Prostate gland (tissue), 2 donors: ENCODE results near the gene SHOC2. TPM values are rescaled to one million over a fixed set of nuclear protein-coding genes. Genes with fewer than 3 reads are reported as not detected.

Experiments
- DNase-seq: peaks from one replicate; pipeline ENCODE4 v3.0.0-alpha.2; 2019; ENCODE audit warnings: low spot score
- H3K27ac ChIP-seq, 2 donors: fragments of 200-600 bp; sonication (generic); 2 replicates each; pipeline ENCODE4 v1.5.1; 2017 to 2019
- H3K27me3 ChIP-seq: fragments of 200-600 bp; sonication (generic); replicated peaks from 2 replicates; pipeline ENCODE4 v1.5.1; 2019; ENCODE audit not compliant: insufficient read depth
- H3K36me3 ChIP-seq, 2 donors: fragments of 200-600 bp; sonication (generic); 1 replicate in 1 of 2; 2 replicates in 1 of 2; pipeline versions ENCODE4 v1.5.1 to v1.8.1; 2017 to 2019
- H3K4me1 ChIP-seq: fragments of 200-600 bp; sonication (generic); replicated peaks from 2 replicates; pipeline ENCODE4 v1.5.1; 2019
- H3K4me3 ChIP-seq, 2 donors: fragments of 200-600 bp; sonication (generic); 2 replicates each; pipeline ENCODE4 v1.5.1; 2017 to 2019
- H3K9me3 ChIP-seq: fragments of 200-600 bp; sonication (generic); 2 replicates; pipeline ENCODE4 v1.5.1; 2017
- POLR2A ChIP-seq: fragments of 450-650 bp; IDR thresholded peaks from one replicate; pipeline ENCODE4 v1.6.1; 2016; ENCODE audit warnings: antibody characterized with exemption, mild to moderate bottlenecking
- POLR2AphosphoS5 ChIP-seq: sonication (generic); formaldehyde crosslinking; IDR thresholded peaks from one replicate; pipeline ENCODE4 v1.6.1; 2017; ENCODE audit warnings: antibody characterized with exemption
- WGBS: methylation state at CpG from one replicate; pipeline ENCODE4 v1.1.5; 2018; 5-methylcytosine and 5-hydroxymethylcytosine counted together
- intact Hi-C: fragments of 100-400 bp; cut with DNase I; formaldehyde crosslinking; loops from one replicate; pipeline ENCODE4 v1.14.2; 2022
- microRNA counts, 2 donors: library from miRNA; unstranded; fragments of <30 nt; microRNA quantifications; one replicate each; lab custom pipeline; 2016 to 2017
- microRNA-seq: library from miRNA; unstranded; fragments of <30 nt; microRNA quantifications from one replicate; pipeline ENCODE4, GENCODE V29; 2016
- small RNA-seq, 2 donors: library from RNA; depleted of rRNA; stranded (forward); fragments of <200 nt; gene quantifications; one replicate each; pipeline ENCODE3, GENCODE V24; 2016
- total RNA-seq, 2 donors: library from RNA; depleted of rRNA; stranded (reverse); fragments of >200 nt; gene quantifications; one replicate each; pipeline ENCODE4 v1.1.0, GENCODE V29; 2016
- TF ChIP-seq, protein P1 (sequence below), 4 experiments: fragments of 200-600 bp in 2 of 4; fragments of 450-650 bp in 2 of 4; sonication (generic) in 2 of 4; IDR thresholded peaks; 1 replicate in 3 of 4; 2 replicates in 1 of 4; pipeline ENCODE4 v1.5.1; 2016 to 2019; ENCODE audit warnings: antibody characterized with exemption in 4 of 4, mild to moderate bottlenecking in 2 of 4, moderate library complexity in 2 of 4

The SHOC2 gene
- total RNA-seq, 2 donors from 2014 or later, result 31.3 to 56.1 TPM

DNA sequence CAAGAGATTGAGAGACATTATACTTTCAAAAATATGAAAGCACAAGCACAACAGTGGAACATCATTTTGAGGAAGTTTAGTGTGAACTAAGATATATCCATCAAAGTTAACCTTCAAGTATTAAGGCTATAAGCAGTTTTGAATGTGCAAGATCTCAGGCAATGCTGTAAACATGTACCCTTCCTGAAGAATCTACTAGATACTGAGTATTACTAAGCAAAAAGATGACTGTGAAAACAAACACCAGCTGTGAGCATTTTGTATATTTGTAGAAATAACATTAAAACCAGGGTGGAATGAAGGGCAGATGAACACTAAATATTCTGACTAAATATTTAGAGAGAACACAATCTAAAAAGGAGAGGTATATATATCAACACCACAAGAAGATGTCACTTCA is 116.1 kb downstream of the SHOC2 start:
- H3K9me3 ChIP-seq, result no peaks in the 10 kb centered on the region
- no peak overlapping the region for H3K4me3 ChIP-seq
- no peak overlapping the region for H3K27ac ChIP-seq
- TF ChIP-seq POLR2A, result no peak
- TF ChIP-seq, protein P1, sequence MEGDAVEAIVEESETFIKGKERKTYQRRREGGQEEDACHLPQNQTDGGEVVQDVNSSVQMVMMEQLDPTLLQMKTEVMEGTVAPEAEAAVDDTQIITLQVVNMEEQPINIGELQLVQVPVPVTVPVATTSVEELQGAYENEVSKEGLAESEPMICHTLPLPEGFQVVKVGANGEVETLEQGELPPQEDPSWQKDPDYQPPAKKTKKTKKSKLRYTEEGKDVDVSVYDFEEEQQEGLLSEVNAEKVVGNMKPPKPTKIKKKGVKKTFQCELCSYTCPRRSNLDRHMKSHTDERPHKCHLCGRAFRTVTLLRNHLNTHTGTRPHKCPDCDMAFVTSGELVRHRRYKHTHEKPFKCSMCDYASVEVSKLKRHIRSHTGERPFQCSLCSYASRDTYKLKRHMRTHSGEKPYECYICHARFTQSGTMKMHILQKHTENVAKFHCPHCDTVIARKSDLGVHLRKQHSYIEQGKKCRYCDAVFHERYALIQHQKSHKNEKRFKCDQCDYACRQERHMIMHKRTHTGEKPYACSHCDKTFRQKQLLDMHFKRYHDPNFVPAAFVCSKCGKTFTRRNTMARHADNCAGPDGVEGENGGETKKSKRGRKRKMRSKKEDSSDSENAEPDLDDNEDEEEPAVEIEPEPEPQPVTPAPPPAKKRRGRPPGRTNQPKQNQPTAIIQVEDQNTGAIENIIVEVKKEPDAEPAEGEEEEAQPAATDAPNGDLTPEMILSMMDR (IDR thresholded peaks at IDR 0.05), result no peak
- no peak for TF ChIP-seq POLR2AphosphoS5
- H3K36me3 ChIP-seq, result no peaks in the 10 kb centered on the region
- DNase-seq, result no peak
- intact Hi-C loops, result no loop called here
- no peaks in the 10 kb centered on the region for H3K4me1 ChIP-seq
- no peaks in the 10 kb centered on the region for H3K27me3 ChIP-seq

DNA sequence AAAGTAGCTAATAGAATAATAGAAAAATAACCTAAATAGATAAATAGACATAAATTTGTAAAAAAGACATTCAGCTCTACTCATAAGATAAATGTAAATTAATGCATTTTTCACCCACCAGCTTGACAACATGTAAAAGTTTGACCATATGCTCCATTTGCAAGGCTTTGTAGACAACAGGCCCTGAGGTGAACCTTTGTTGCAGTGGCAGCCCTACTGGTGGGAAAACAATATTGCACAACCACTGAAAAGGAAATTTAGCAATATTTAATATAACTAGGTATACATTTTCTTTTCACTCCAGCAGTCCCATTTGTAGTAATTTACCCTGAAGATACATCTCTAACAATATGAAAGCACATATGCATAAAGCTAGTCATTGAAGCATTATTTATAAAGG is 118.5 kb downstream of the SHOC2 start:
- Histone ChIP-seq H3K4me3 (no peak overlapping the region), H3K27ac (no peak overlapping the region), H3K9me3 (no peaks in the 10 kb centered on the region), H3K4me1 (no peaks in the 10 kb centered on the region), H3K27me3 (no peaks in the 10 kb centered on the region), H3K36me3 (no peaks in the 10 kb centered on the region)
- no peak for DNase-seq
- intact Hi-C loops, result no loop called here
- TF ChIP-seq POLR2AphosphoS5 (no peak), POLR2A (no peak)
- TF ChIP-seq, protein P1 (IDR thresholded peaks at IDR 0.05), result peak in 1 of 4 experiments; percentile 12

DNA sequence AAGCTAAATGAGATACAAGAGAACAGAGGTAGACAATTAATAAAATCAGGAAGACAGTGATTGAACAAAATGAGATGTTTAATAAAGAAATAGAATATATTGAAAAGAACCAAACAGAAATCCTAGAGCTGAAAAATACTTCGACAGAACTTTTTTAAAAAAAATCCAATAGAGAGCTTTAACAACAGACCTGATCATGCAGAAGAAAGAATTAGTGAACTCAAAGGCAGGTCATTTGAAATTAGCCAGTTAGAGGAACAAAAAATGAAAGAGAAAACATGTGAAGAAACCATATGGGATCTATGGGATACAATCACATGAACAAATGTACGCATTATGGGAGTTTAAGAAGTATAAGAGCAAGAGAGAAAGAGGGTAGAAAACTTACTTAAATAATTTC is 120.1 kb downstream of the SHOC2 start:
- no peaks in the 10 kb centered on the region for H3K9me3 ChIP-seq
- intact Hi-C loops, result no loop called here
- TF ChIP-seq, protein P1 (IDR thresholded peaks at IDR 0.05), result no peak
- TF ChIP-seq POLR2A (no peak), POLR2AphosphoS5 (no peak)
- no peaks in the 10 kb centered on the region for H3K27me3 ChIP-seq
- H3K27ac ChIP-seq, result no peak overlapping the region
- WGBS, result 85% methylated on average over 2 of the region's 2 CpGs
- no peak overlapping the region for H3K4me3 ChIP-seq
- no peaks in the 10 kb centered on the region for H3K4me1 ChIP-seq
- no peaks in the 10 kb centered on the region for H3K36me3 ChIP-seq
- DNase-seq, result no peak

DNA sequence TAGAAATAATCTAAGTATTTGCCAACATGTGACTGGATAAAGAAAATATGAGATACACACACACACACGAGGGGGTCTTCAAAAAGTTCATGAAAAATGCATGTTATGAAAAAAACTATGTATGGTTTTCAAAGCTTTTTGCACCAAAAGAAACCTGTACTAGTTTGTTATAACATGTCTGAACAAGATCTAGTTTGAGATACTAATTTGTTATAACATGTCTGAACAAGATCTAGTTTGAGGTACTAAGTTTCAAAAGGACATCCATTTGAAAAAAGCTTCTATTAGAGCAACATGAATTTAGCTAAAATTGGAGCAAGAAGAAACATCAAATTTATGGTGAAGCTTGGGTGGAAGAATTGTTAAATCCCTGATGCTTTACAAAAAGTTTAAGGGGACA is 137.6 kb downstream of the SHOC2 start:
- Histone ChIP-seq H3K27ac (no peak overlapping the region), H3K4me3 (no peak overlapping the region), H3K9me3 (no peaks in the 10 kb centered on the region), H3K4me1 (no peaks in the 10 kb centered on the region), H3K27me3 (no peaks in the 10 kb centered on the region), H3K36me3 (no peaks in the 10 kb centered on the region)
- intact Hi-C loops, result no loop called here
- no peak for DNase-seq
- WGBS, result 41% methylated on average over 1 of the region's 1 CpG
- TF ChIP-seq POLR2A (no peak), POLR2AphosphoS5 (no peak)
- TF ChIP-seq, protein P1 (IDR thresholded peaks at IDR 0.05), result no peak

MicroRNAs within 50 kb of the gene (microRNA counts, 767-probe panel; counts per million panel counts)
- microRNA hsa-miR-548e (lab: Ali Mortazavi, UCI), result 0 to 431 counts per million in 2 donors

Small RNA genes within 50 kb of the gene (microRNA-seq; reads per million reads assigned to microRNA genes)
- gene MIR548E, result not detected

Small RNA genes within 50 kb of the gene (small RNA-seq; reads per million reads assigned to genes)
- 0.84 to 1.3 reads per million in 2 donors for gene MIR548E

Other genes with a start within 250 kb of the SHOC2 start
- gene PDCD4, start 47.7 kb upstream of the SHOC2 start, total RNA-seq, result 100 to 1,000 TPM; 104 to 120 TPM
- 10 to 100 TPM; 18.8 to 20.9 TPM for gene BBIP1, start 424 bp upstream of the SHOC2 start, total RNA-seq
- gene ADRA2A, start 157.4 kb downstream of the SHOC2 start, total RNA-seq, result 10 to 100 TPM in 1 of 2 donors, under 1 TPM in 1; 0.41 to 12.3 TPM